Epithelial cell of proximal tubule (primary cell): Measurements from ENCODE around the gene PRRC2C. TPM values are rescaled to one million over a fixed set of nuclear protein-coding genes. Genes with fewer than 3 reads are reported as not detected.

Experiments used
- DNase-seq: peaks from one replicate; pipeline ENCODE4 v3.0.0-alpha.2; 2011; ENCODE audit warnings: low read depth
- H3K4me3 ChIP-seq: 2 replicates; pipeline ENCODE4 v1.5.1; 2011; ENCODE audit warnings: low read depth, mild to moderate bottlenecking, low read length
- total RNA-seq: library from RNA; depleted of rRNA; stranded (reverse); fragments of >200 nt; gene quantifications from 2 replicates; pipeline ENCODE4 v1.2.3, GENCODE V29; 2015
- TF ChIP-seq, protein P1 (sequence below): conservative IDR thresholded peaks from 2 replicates; pipeline ENCODE4 v1.5.1; 2012; ENCODE audit warnings: low read depth, mild to moderate bottlenecking, low read length

The PRRC2C gene
- total RNA-seq, 1 donor from 2014 or later: 53.0 TPM

GRCh38 chr1:171500304-171500703, 15.0 kb downstream of the PRRC2C start:
- DNase-seq: no peak
- TF ChIP-seq, protein P1, sequence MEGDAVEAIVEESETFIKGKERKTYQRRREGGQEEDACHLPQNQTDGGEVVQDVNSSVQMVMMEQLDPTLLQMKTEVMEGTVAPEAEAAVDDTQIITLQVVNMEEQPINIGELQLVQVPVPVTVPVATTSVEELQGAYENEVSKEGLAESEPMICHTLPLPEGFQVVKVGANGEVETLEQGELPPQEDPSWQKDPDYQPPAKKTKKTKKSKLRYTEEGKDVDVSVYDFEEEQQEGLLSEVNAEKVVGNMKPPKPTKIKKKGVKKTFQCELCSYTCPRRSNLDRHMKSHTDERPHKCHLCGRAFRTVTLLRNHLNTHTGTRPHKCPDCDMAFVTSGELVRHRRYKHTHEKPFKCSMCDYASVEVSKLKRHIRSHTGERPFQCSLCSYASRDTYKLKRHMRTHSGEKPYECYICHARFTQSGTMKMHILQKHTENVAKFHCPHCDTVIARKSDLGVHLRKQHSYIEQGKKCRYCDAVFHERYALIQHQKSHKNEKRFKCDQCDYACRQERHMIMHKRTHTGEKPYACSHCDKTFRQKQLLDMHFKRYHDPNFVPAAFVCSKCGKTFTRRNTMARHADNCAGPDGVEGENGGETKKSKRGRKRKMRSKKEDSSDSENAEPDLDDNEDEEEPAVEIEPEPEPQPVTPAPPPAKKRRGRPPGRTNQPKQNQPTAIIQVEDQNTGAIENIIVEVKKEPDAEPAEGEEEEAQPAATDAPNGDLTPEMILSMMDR: no peak
- H3K4me3 ChIP-seq: no peak overlapping the region

DNA sequence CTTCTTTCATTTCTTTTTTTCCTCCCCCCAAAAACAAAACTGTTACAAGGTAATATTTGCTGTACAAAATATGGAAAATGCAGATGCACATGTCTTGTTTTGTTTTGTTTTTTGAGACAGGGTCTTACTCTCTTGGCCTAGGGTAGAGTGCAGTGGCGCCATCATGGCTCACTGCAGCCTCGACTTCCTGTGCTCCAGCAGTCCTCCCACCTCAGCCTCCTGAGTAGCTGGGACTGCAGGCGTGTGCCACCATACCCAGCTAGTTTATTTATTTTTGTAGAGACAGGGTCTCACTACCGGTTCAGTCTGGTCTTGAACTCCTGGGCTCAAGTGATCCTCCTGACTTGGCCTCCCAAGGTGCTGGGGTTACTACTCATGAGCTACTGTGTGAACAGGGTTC, 15.5 kb downstream of the PRRC2C start:
- H3K4me3 ChIP-seq: no peak overlapping the region
- DNase-seq: no peak
- TF ChIP-seq, protein P1: no peak

GRCh38 chr1:171501305-171502024, 16.1 kb downstream of the PRRC2C start:
- no peak for DNase-seq
- TF ChIP-seq, protein P1: no peak
- no peak overlapping the region for H3K4me3 ChIP-seq

- no peak overlapping the region for H3K4me3 ChIP-seq
- TF ChIP-seq, protein P1: no peak
- peak; percentile 54 for DNase-seq
Observed at GRCh38 chr1:171506525-171507304, 21.4 kb downstream of the PRRC2C start.

GRCh38 chr1:171507435-171507834, 22.1 kb downstream of the PRRC2C start:
- TF ChIP-seq, protein P1: no peak
- no peak overlapping the region for H3K4me3 ChIP-seq

DNA sequence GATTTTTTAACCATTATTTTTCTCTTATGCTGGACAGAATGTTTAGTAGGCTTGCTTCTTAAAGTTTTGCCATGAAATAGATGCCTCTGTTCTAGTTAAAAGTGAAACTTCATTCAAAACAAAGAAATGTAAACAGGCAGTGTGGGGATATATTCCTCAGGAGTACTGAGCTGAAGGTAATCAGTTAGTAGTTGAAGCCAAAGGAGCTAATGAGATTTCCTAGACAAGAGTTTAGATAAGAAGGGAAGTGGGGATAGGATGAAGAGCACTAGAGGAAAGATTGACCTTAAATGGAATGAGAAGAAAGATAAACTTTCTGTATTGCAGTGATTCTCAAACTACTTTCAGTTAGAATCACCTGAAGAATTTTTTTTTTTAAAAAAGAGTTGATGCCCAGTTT, 23.9 kb downstream of the PRRC2C start:
- TF ChIP-seq, protein P1: no peak
- no peak overlapping the region for H3K4me3 ChIP-seq
- DNase-seq: no peak

More at GRCh38 chr1:171507435-171507834, 22.1 kb downstream of the PRRC2C start:
- DNase-seq: no peak
